ENCODE data around the gene FRMD6.

DNA sequence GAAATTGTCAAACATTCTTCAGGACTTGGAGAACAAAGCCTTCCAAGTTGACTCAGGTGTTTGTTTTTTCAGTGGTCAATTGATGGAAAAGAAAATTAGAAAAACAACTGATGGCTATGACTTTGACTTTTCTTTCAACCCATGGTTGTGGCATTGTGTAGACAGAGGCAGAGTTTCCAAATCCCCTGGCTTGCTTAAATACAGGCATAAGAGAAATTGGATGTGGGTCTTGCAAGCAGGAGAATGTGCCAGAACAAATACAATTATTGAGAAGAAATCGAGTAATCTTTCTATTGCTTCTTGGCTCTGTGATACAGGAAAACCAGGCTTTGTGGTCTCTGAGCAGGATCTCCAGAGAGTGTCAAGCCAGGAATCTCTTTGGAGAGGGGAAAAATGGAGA is 40.9 kb upstream of the FRMD6 start:
- TF ChIP-seq, protein P1, sequence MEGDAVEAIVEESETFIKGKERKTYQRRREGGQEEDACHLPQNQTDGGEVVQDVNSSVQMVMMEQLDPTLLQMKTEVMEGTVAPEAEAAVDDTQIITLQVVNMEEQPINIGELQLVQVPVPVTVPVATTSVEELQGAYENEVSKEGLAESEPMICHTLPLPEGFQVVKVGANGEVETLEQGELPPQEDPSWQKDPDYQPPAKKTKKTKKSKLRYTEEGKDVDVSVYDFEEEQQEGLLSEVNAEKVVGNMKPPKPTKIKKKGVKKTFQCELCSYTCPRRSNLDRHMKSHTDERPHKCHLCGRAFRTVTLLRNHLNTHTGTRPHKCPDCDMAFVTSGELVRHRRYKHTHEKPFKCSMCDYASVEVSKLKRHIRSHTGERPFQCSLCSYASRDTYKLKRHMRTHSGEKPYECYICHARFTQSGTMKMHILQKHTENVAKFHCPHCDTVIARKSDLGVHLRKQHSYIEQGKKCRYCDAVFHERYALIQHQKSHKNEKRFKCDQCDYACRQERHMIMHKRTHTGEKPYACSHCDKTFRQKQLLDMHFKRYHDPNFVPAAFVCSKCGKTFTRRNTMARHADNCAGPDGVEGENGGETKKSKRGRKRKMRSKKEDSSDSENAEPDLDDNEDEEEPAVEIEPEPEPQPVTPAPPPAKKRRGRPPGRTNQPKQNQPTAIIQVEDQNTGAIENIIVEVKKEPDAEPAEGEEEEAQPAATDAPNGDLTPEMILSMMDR (IDR thresholded peaks at IDR 0.05; ENCODE audit: borderline replicate concordance, extremely low read depth, low read length, poor library complexity, severe bottlenecking), result no peak
- TF ChIP-seq EZH2 (IDR thresholded peaks at IDR 0.05; ENCODE audit: borderline replicate concordance, low read depth, low read length, severe bottlenecking), result no peak

Data from DND-41 (cell line).